ENCODE results near the gene TARS3.

- TF ChIP-seq CTCF (IDR thresholded peaks at IDR 0.05; ENCODE audit: low read depth, low read length): no peak
- no peak for TF ChIP-seq MYC (IDR thresholded peaks at IDR 0.05; ENCODE audit: low read depth, low read length)
- TF ChIP-seq POLR2A (IDR thresholded peaks at IDR 0.05; ENCODE audit: extremely low read depth, insufficient read length): no peak
These were observed 48.6 kb upstream of the TARS3 start for GRCh38 chr15:101772921-101773320.

All from NB4 (cell line).